B cell (primary cell): ENCODE results near the gene CSF1. TPM values are rescaled to one million over a fixed set of nuclear protein-coding genes. Genes with fewer than 3 reads are reported as not detected.

Experiments
- ATAC-seq: fragments of 200-7000 bp; cut with Tn5 transposase; one replicate; pipeline ENCODE4 v1.10.0; 2021; ENCODE audit warnings: low read depth, mild to moderate bottlenecking, moderate number of reproducible peaks, moderate library complexity
- CTCF ChIA-PET: fragments of 350-600 bp; sonication (Branson Sonifier 250); formaldehyde crosslinking; loops from one replicate; lab custom pipeline; 2021; ENCODE audit warnings: antibody characterized with exemption, inconsistent platforms; lab: Charles Lee
- POLR2A ChIA-PET: fragments of 350-600 bp; sonication (Branson Sonifier 250); formaldehyde crosslinking; loops from one replicate; lab custom pipeline; 2021; ENCODE audit warnings: antibody characterized with exemption; lab: Charles Lee
- DNase-seq: peaks from one replicate; pipeline ENCODE4 v3.0.0; 2013
- H2AFZ ChIP-seq: 2 replicates; pipeline ENCODE4 v1.6.1; 2012; ENCODE audit warnings: mild to moderate bottlenecking, low read depth, low read length; ENCODE audit not compliant: insufficient read depth, poor library complexity, severe bottlenecking
- H3K27ac ChIP-seq, 2 donors: 1 replicate in 1 of 2; 2 replicates in 1 of 2; pipeline ENCODE4 v1.5.1; 2012 to 2013; ENCODE audit warnings: low read length in 2 of 2, mild to moderate bottlenecking in 2 of 2, moderate library complexity in 1 of 2
- H3K27me3 ChIP-seq, 4 experiments: fragments of 200-600 bp in 1 of 4; sonication (generic) in 1 of 4; replicated peaks in 1 of 4; 1 replicate in 2 of 4; 2 replicates in 2 of 4; pipeline versions ENCODE4 v1.6.1 to v1.7.0; 2013 to 2016; ENCODE audit warnings: low read length in 3 of 4, mild to moderate bottlenecking in 2 of 4, mixed read lengths in 1 of 4, moderate library complexity in 1 of 4; ENCODE audit not compliant: insufficient read depth in 4 of 4, control insufficient read depth in 3 of 4; ENCODE audit errors: control extremely low read depth in 1 of 4
- H3K36me3 ChIP-seq, 2 experiments: replicated peaks in 1 of 2; 1 replicate in 1 of 2; 2 replicates in 1 of 2; pipeline versions ENCODE4 v1.6.1 to v1.7.1; 2013; ENCODE audit warnings: low read length in 1 of 2; ENCODE audit not compliant: insufficient read depth in 2 of 2, control insufficient read depth in 1 of 2; ENCODE audit errors: control extremely low read depth in 1 of 2, extremely low read depth in 1 of 2
- H3K4me1 ChIP-seq, 2 donors: fragments of 200-600 bp in 1 of 2; sonication (generic) in 1 of 2; 1 replicate in 1 of 2; 2 replicates in 1 of 2; pipeline versions ENCODE4 v1.5.1 to v1.6.1; 2013 to 2017; ENCODE audit warnings: low read length in 2 of 2; ENCODE audit not compliant: control insufficient read depth in 2 of 2, insufficient read depth in 2 of 2
- H3K4me2 ChIP-seq: replicated peaks from 2 replicates; pipeline ENCODE3; 2012; ENCODE audit warnings: mild to moderate bottlenecking, low read depth, low read length; ENCODE audit not compliant: poor library complexity, severe bottlenecking
- H3K4me3 ChIP-seq, 5 experiments: fragments of 200-600 bp in 1 of 5; sonication (generic) in 1 of 5; 1 replicate in 3 of 5; 2 replicates in 2 of 5; pipeline versions ENCODE4 v1.5.1 to v1.7.0; 2011 to 2016; ENCODE audit warnings: low read length in 4 of 5, mild to moderate bottlenecking in 4 of 5, low read depth in 2 of 5, control low read depth in 1 of 5, moderate library complexity in 1 of 5; ENCODE audit not compliant: insufficient read depth in 1 of 5; ENCODE audit errors: control extremely low read depth in 1 of 5, extremely low read depth in 1 of 5
- H3K79me2 ChIP-seq: fragments of 200-600 bp; sonication (generic); one replicate; pipeline ENCODE4 v1.6.0; 2016; ENCODE audit warnings: low read length; ENCODE audit not compliant: control insufficient read depth, insufficient read depth
- H3K9ac ChIP-seq: fragments of 200-600 bp; sonication (generic); 2 replicates; pipeline ENCODE4 v1.6.1; 2017; ENCODE audit warnings: mild to moderate bottlenecking, low read length, moderate library complexity
- H3K9me3 ChIP-seq, 3 donors: one replicate each; pipeline versions ENCODE4 v1.6.1 to v1.7.1; 2013; ENCODE audit warnings: low read length in 2 of 3; ENCODE audit not compliant: control insufficient read depth in 2 of 3, insufficient read depth in 1 of 3; ENCODE audit errors: control extremely low read depth in 1 of 3
- H4K20me1 ChIP-seq: 2 replicates; pipeline ENCODE4 v1.6.0; 2012; ENCODE audit warnings: mild to moderate bottlenecking, low read length; ENCODE audit not compliant: insufficient read depth, control insufficient read depth, poor library complexity, severe bottlenecking
- H3K27ac Mint-ChIP-seq: one replicate; pipeline ENCODE4 v1.8.0; 2021; ENCODE audit warnings: mixed read lengths
- H3K27me3 Mint-ChIP-seq: one replicate; pipeline ENCODE4 v1.8.0; 2021; ENCODE audit warnings: mixed read lengths
- H3K4me1 Mint-ChIP-seq: one replicate; pipeline ENCODE4 v1.8.0; 2021; ENCODE audit warnings: mixed read lengths
- H3K4me3 Mint-ChIP-seq: one replicate; pipeline ENCODE4 v1.8.0; 2021; ENCODE audit warnings: mixed read lengths
- H3K9me3 Mint-ChIP-seq: one replicate; pipeline ENCODE4 v1.8.0; 2022; ENCODE audit warnings: mixed read lengths; ENCODE audit not compliant: insufficient read depth
- EZH2 ChIP-seq: IDR thresholded peaks from 2 replicates; pipeline ENCODE4 v1.6.1; 2012; ENCODE audit warnings: borderline replicate concordance, low read depth, mild to moderate bottlenecking, moderate library complexity, low read length; ENCODE audit not compliant: insufficient read depth, poor library complexity, severe bottlenecking
- WGBS: methylation state at CpG from one replicate; pipeline ENCODE4 v1.1.5; 2013; ENCODE audit warnings: missing lambda C conversion rate; ENCODE audit not compliant: insufficient coverage; 5-methylcytosine and 5-hydroxymethylcytosine counted together
- intact Hi-C: fragments of 100-400 bp; cut with micrococcal nuclease; formaldehyde crosslinking; loops from one replicate; pipeline ENCODE4 v1.10.0; 2022
- polyA plus RNA-seq: library from polyadenylated mRNA; depleted of rRNA; stranded (reverse); fragments of >200 nt; gene quantifications from 2 replicates; pipeline ENCODE4 v1.2.3, GENCODE V29; 2012
- total RNA-seq, 2 donors: library from RNA; stranded (reverse); fragments of 120-200 nt in 1 of 2; gene quantifications; 1 replicate in 1 of 2; 2 replicates in 1 of 2; pipeline versions ENCODE4 v1.2.3 to v1.2.4, GENCODE V29; 2013 to 2022
- TF ChIP-seq, protein P1 (sequence below): fragments of 200-600 bp; IDR thresholded peaks from one replicate; pipeline ENCODE4 v1.8.0; 2022; ENCODE audit warnings: antibody characterized with exemption, mild to moderate bottlenecking

The CSF1 gene
- total and polyA plus RNA-seq, 2 donors (not counting 1 experiment from before 2014, with no cell fraction given): 0.55 to 4.2 TPM

DNA sequence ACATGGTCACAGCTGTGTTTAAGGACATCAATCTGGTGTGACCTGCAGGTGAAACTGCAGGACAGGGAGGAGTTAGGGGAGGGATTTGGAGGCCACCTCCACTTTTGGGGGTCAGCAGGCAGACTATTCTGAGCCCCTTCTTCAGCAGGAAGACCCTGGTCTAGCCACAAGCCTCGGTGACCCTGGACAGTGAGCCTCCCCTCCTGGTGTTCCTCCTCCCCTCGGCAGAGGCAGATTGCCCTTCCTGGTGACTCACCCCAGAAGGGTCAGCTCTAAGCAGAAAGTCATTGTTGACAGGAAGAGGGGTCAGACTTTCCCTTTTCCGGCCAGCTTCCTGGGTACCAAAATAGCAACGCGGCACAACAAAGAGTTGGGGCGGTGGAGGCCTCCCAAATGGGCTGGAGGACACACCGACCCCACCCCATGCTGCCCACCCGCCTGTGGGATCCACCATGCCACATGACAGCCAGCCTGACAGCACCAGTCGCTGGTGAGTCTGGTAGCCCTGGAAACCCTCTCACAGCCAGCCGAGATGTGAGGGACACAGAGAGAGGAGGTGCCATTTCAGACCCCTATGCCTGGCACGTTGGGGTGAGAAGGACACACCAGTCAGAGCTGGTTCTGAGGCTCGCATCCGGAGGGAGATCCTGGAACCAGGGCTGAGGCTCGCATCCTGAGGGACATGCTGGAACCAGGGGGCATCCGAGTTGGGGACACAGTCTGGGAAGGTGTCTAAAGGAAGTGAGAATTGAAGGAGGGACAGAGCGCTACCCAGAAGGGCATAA is 14.7 kb upstream of the CSF1 start:
- no peak overlapping the region for H3K27ac ChIP-seq
- peaks cover 0 to 7% (median 0%) of the 10 kb centered on the region in 3 donors for H3K9me3 ChIP-seq
- no peaks in the 10 kb centered on the region for H3K9me3 Mint-ChIP-seq
- no peak overlapping the region for H3K4me3 ChIP-seq
- no peak overlapping the region for H2AFZ ChIP-seq
- no peak overlapping the region for H3K27ac Mint-ChIP-seq
- ChIA-PET POLR2A (no interaction called here), CTCF (no interaction called here)
- H3K4me1 Mint-ChIP-seq: peaks cover 10% of the 10 kb centered on the region
- 53% methylated on average over 16 of the region's 16 CpGs for WGBS
- no peaks in the 10 kb centered on the region for H3K79me2 ChIP-seq
- intact Hi-C loops: no loop called here
- no peaks in the 10 kb centered on the region for H3K36me3 ChIP-seq
- no peak for ATAC-seq
- TF ChIP-seq, protein P1, sequence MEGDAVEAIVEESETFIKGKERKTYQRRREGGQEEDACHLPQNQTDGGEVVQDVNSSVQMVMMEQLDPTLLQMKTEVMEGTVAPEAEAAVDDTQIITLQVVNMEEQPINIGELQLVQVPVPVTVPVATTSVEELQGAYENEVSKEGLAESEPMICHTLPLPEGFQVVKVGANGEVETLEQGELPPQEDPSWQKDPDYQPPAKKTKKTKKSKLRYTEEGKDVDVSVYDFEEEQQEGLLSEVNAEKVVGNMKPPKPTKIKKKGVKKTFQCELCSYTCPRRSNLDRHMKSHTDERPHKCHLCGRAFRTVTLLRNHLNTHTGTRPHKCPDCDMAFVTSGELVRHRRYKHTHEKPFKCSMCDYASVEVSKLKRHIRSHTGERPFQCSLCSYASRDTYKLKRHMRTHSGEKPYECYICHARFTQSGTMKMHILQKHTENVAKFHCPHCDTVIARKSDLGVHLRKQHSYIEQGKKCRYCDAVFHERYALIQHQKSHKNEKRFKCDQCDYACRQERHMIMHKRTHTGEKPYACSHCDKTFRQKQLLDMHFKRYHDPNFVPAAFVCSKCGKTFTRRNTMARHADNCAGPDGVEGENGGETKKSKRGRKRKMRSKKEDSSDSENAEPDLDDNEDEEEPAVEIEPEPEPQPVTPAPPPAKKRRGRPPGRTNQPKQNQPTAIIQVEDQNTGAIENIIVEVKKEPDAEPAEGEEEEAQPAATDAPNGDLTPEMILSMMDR: no peak
- no peak for TF ChIP-seq EZH2
- no peaks in the 10 kb centered on the region for H4K20me1 ChIP-seq
- no peak overlapping the region for H3K4me2 ChIP-seq
- H3K9ac ChIP-seq: no peak overlapping the region
- DNase-seq: no peak
- H3K27me3 ChIP-seq: peaks cover 0 to 31% (median 2%) of the 10 kb centered on the region in 4 experiments
- no peak overlapping the region for H3K4me3 Mint-ChIP-seq
- peaks cover 17 to 19% of the 10 kb centered on the region in 2 donors for H3K4me1 ChIP-seq
- H3K27me3 Mint-ChIP-seq: peaks cover 14% of the 10 kb centered on the region

DNA sequence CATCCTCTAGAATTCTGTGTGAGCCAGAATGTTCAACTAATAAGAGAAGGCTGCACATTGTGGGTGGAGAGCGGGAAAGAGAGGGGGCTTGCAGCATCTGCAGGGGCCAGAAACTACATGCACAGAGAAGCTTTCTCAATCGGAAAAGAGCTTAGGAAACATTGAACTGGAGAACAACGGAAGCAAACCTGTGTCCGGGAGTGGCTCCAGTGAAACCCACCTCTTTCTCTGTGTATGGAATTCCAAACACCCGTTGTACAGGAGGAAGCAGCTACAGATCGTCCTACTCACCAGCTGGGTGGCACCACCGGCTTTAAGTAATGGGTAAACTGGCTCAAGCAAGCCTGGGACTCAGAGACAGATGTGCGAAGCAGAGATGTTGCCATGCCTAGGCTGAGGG is 14.0 kb upstream of the CSF1 start:
- peaks cover 0 to 14% (median 0%) of the 10 kb centered on the region in 3 donors for H3K9me3 ChIP-seq
- H2AFZ ChIP-seq: no peak overlapping the region
- ChIA-PET POLR2A (no interaction called here), CTCF (no interaction called here)
- WGBS: 83% methylated on average over 8 of the region's 8 CpGs
- Mint-ChIP-seq H3K4me3 (no peak overlapping the region), H3K27ac (no peak overlapping the region), H3K27me3 (peaks cover 15% of the 10 kb centered on the region), H3K9me3 (no peaks in the 10 kb centered on the region), H3K4me1 (peaks cover 6% of the 10 kb centered on the region)
- H3K9ac ChIP-seq: no peak overlapping the region
- no peak overlapping the region for H3K27ac ChIP-seq
- no peaks in the 10 kb centered on the region for H4K20me1 ChIP-seq
- no peak for DNase-seq
- no peak for ATAC-seq
- peaks cover 17 to 19% of the 10 kb centered on the region in 2 donors for H3K4me1 ChIP-seq
- peaks cover 0 to 32% (median 2%) of the 10 kb centered on the region in 4 experiments for H3K27me3 ChIP-seq
- H3K4me3 ChIP-seq: no peak overlapping the region
- no peaks in the 10 kb centered on the region for H3K36me3 ChIP-seq
- no peaks in the 10 kb centered on the region for H3K79me2 ChIP-seq
- intact Hi-C loops: no loop called here
- H3K4me2 ChIP-seq: no peak overlapping the region
- TF ChIP-seq EZH2: no peak
- TF ChIP-seq, protein P1: no peak
